ENCODE results near the gene PTPRR. TPM values are rescaled to one million over a fixed set of nuclear protein-coding genes. Genes with fewer than 3 reads are reported as not detected.

PTPRR gene
- total RNA-seq, 1 donor from 2014 or later: not detected

DNA sequence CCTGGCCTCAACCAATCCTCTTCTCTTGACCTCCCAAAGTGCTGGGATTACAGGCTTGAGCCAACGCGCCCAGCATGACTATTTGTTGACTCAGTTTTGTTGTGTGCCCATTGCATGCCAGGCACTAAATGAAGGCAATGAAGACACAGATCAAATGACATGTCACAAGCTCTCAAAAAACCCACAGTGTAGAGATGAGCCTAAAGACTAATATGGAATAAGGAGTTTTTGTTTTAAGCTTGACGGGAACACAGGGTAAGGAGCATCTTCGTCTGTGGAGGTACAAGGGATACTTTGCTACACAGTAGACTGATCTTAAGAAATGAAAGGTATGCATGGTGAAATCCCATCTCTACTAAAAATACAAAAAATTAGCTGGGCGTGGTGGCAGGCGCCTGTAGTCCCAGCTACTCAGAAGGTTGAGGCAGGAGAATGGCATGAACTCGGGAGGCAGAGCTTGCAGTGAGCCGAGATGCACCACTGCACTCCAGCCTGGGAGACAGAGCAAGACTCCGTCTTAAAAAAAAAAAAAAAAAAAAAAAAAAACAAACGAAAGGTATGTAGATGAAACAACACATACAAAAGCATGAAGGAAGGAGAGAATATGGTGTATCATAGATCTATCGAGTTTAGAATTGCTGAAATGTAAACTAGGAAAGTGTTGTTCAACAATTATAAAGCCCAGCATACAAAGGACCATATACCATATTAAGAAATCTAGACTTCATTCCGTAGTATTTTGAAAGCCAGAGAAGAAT lies 161.2 kb downstream of the PTPRR start:
- no peaks in the 10 kb centered on the region for H3K36me3 Mint-ChIP-seq (ENCODE audit: low read depth)

DNA sequence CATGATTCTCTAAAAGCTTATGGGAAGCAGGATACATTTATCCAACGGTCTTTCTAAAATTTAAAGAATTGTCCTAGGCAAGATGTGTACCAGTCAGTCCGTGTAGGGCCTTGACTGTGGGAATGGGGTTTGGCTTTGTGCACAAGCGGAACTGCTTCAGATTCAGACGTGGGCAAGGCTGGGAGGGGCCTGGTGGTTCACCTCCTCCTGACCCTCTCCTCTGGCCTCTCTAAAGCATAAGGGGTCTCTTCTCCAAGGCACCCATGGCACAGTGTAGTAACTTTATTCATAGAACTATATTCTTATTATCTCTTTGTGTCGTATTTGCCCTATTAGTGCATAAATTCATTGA lies 162.1 kb downstream of the PTPRR start:
- Mint-ChIP-seq H3K4me3 (no peak overlapping the region), H3K27ac (no peak overlapping the region), H3K36me3 (ENCODE audit: low read depth) (no peaks in the 10 kb centered on the region), H3K27me3 (ENCODE audit: insufficient read depth) (peaks cover 2% of the 10 kb centered on the region), H3K9me3 (no peaks in the 10 kb centered on the region), H3K4me1 (ENCODE audit: low read depth) (no peaks in the 10 kb centered on the region)
- intact Hi-C loops (cut with micrococcal nuclease): no loop called here
- no peak for DNase-seq (ENCODE audit: low spot score)

More for the DNA sequence above, 161.2 kb downstream of the PTPRR start:
- DNase-seq (ENCODE audit: low spot score): no peak
- peaks cover 2% of the 10 kb centered on the region for H3K27me3 Mint-ChIP-seq (ENCODE audit: insufficient read depth)
- no peak overlapping the region for H3K27ac Mint-ChIP-seq
- no peaks in the 10 kb centered on the region for H3K4me1 Mint-ChIP-seq (ENCODE audit: low read depth)
- no peak overlapping the region for H3K4me3 Mint-ChIP-seq
- intact Hi-C loops (cut with micrococcal nuclease): no loop called here
- no peaks in the 10 kb centered on the region for H3K9me3 Mint-ChIP-seq

DNA sequence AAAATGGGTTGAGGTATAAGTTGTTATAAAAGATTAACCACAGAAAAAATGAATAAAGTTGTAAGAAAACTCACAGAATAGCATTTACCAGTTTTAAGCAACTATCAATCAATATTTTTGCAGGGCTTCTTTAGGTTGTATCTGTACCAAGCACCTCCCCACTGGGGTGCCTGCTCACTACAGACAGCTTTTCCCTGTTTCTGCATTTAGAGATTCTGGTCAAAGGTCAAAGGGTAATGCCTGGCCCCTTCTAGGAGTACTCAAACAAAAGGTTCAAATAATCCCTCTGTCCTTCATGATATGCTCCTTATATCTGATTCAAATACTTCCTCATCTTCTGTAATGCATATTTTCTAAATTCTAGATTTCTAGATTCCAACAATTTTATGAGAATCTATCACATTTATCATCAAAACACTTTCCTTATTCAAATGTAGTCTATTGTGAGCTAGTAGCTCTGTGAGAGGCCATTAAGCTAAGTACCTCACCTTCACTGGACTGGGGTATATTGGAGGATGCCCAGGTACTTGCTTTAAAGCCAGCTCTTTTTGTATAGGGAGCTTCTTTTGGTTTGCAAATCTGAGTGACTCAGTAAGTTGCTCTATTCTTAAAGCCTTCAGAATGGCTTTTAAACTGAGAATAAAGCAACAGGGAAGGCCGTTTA lies 162.6 kb downstream of the PTPRR start:
- Mint-ChIP-seq H3K27ac (no peak overlapping the region), H3K4me1 (ENCODE audit: low read depth) (no peaks in the 10 kb centered on the region), H3K9me3 (no peaks in the 10 kb centered on the region), H3K4me3 (no peak overlapping the region), H3K27me3 (ENCODE audit: insufficient read depth) (peaks cover 2% of the 10 kb centered on the region), H3K36me3 (ENCODE audit: low read depth) (no peaks in the 10 kb centered on the region)
- no peak for DNase-seq (ENCODE audit: low spot score)
- intact Hi-C loops (cut with micrococcal nuclease): no loop called here

DNA sequence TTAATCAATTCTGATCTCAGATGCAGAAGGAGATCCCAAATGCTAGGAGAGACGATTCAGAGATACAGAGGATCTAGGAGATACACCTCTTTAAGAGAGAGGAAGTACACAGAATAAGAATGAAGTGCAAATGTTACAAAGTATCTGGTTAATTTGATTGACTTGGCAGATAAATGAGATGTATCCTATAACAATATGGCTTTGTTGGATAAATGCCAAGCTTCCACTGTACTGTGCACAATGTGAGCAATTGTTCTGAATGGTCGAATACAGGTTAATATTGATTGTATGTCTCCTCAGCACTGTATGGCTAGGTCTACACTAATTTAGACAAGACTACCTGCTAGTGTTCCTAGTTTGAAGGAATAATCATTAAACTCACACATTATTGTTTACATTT lies 163.7 kb downstream of the PTPRR start:
- H3K36me3 Mint-ChIP-seq (ENCODE audit: low read depth): no peaks in the 10 kb centered on the region
- H3K9me3 Mint-ChIP-seq: no peaks in the 10 kb centered on the region
- H3K27me3 Mint-ChIP-seq (ENCODE audit: insufficient read depth): no peaks in the 10 kb centered on the region
- no peak overlapping the region for H3K27ac Mint-ChIP-seq
- H3K4me1 Mint-ChIP-seq (ENCODE audit: low read depth): no peaks in the 10 kb centered on the region
- intact Hi-C loops (cut with micrococcal nuclease): no loop called here
- no peak for DNase-seq (ENCODE audit: low spot score)
- H3K4me3 Mint-ChIP-seq: no peak overlapping the region

DNA sequence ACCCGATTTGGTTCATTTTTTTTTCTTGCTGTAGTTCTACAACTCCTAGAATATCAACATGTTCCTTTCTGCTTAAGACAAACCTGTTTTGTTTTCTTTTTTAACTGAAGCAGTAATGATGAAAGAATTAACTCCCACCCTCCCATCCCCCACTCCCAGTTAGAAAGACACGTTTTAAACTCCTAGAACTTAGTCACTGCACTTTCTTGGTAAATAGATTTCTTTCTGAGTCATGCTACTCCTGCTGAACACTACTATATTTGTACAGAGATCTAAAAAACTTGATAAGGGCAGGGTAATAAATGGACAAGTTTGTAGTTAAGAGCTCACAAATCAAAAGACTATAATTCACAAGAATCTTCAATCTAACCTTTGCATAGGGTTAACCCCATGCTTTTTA lies 164.4 kb downstream of the PTPRR start:
- no peaks in the 10 kb centered on the region for H3K36me3 Mint-ChIP-seq (ENCODE audit: low read depth)

DNA sequence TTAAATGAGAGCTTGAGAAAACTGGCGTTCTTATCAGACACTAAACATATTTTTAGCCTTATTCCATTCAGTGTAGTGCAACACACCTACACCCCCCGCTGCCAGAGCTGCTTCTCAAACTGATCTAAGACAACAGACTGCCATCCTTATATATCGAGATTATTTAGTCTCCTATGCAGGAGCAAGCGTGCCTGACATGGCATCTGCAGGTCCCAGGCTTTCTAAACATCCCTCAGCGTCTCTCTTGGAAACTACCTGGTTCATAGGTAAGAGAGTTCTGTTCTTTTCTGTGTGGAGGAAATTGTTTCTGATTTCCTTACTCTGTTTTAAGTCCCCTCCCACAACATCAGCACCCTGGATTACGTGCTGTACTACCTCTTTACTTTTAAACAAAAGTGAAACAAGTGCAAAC lies 166.2 kb downstream of the PTPRR start:
- H3K4me3 Mint-ChIP-seq: no peak overlapping the region
- no peak overlapping the region for H3K27ac Mint-ChIP-seq
- H3K36me3 Mint-ChIP-seq (ENCODE audit: low read depth): no peaks in the 10 kb centered on the region
- DNase-seq (ENCODE audit: low spot score): no peak
- no peaks in the 10 kb centered on the region for H3K4me1 Mint-ChIP-seq (ENCODE audit: low read depth)
- no peaks in the 10 kb centered on the region for H3K9me3 Mint-ChIP-seq
- intact Hi-C loops (cut with micrococcal nuclease): no loop called here
- H3K27me3 Mint-ChIP-seq (ENCODE audit: insufficient read depth): no peaks in the 10 kb centered on the region

More for the DNA sequence above, 164.4 kb downstream of the PTPRR start:
- Mint-ChIP-seq H3K9me3 (no peaks in the 10 kb centered on the region), H3K27ac (no peak overlapping the region), H3K4me1 (ENCODE audit: low read depth) (no peaks in the 10 kb centered on the region), H3K27me3 (ENCODE audit: insufficient read depth) (no peaks in the 10 kb centered on the region), H3K4me3 (no peak overlapping the region)
- intact Hi-C loops (cut with micrococcal nuclease): no loop called here
- no peak for DNase-seq (ENCODE audit: low spot score)

DNA sequence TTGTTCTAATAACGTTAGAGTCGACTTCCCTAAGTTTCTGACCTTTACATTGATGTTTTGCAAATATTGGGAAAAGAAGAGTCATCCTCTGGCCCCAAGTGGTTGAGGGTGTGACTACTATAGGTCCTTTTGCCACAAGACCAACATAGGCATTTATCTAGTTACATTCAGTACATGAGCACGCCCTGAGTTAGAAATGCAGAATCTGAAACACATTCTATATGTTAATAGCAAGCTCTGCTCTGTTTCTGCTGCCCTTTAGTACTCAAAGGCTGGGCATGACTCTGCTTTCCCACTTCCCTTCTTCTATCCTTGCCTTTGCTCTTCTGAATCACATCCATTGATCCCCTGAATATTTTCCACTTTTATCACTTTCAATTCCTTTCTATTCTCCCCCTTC lies 168.2 kb downstream of the PTPRR start:
- intact Hi-C loops (cut with micrococcal nuclease): no loop called here
- no peak for DNase-seq (ENCODE audit: low spot score)
- H3K27me3 Mint-ChIP-seq (ENCODE audit: insufficient read depth): no peaks in the 10 kb centered on the region
- no peaks in the 10 kb centered on the region for H3K36me3 Mint-ChIP-seq (ENCODE audit: low read depth)
- H3K27ac Mint-ChIP-seq: no peak overlapping the region
- H3K4me3 Mint-ChIP-seq: no peak overlapping the region
- H3K4me1 Mint-ChIP-seq (ENCODE audit: low read depth): no peaks in the 10 kb centered on the region
- no peaks in the 10 kb centered on the region for H3K9me3 Mint-ChIP-seq

DNA sequence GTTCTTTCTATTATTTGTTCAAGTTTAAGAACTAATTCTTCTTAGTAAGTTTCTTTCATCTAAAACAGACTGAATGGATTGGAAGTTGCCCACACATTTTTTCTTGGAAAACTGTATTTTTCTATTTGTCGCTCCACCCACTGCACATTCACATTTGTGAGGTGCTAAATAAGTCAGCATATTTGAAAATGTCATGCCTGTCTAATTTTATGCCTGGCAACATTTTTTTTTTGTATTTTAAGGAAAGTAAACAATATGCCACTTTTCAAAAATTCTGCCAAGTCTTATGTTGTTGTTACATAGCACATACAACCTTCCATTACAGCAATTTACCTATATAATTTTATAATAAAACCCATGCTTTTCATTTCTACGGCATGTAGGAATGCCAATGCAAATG lies 170.6 kb downstream of the PTPRR start:
- Mint-ChIP-seq H3K4me1 (ENCODE audit: low read depth) (no peaks in the 10 kb centered on the region), H3K27me3 (ENCODE audit: insufficient read depth) (no peaks in the 10 kb centered on the region), H3K36me3 (ENCODE audit: low read depth) (no peaks in the 10 kb centered on the region), H3K27ac (no peak overlapping the region), H3K4me3 (no peak overlapping the region), H3K9me3 (no peaks in the 10 kb centered on the region)
- intact Hi-C loops (cut with micrococcal nuclease): no loop called here
- no peak for DNase-seq (ENCODE audit: low spot score)

DNA sequence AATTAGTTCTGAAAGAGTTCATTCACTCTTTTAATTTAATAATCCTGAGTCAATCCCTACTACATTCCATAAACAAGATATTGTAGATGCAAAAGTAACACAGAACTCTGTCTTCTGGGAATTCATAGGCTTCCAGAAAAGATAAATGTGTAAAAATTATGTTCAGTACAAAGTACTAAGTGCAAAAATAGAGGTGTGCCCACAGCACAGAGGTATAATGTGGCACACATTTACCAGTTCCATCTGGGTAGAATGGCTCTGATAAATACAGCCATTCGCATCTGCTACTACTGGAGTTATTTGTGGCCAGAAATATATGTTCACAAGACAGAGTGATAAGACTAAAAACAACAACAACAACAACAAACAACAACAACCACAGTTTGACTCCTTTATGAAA lies 171.7 kb downstream of the PTPRR start:
- Mint-ChIP-seq H3K27ac (no peak overlapping the region), H3K27me3 (ENCODE audit: insufficient read depth) (no peaks in the 10 kb centered on the region), H3K4me1 (ENCODE audit: low read depth) (no peaks in the 10 kb centered on the region), H3K9me3 (no peaks in the 10 kb centered on the region), H3K36me3 (ENCODE audit: low read depth) (no peaks in the 10 kb centered on the region), H3K4me3 (no peak overlapping the region)
- no peak for DNase-seq (ENCODE audit: low spot score)
- intact Hi-C loops (cut with micrococcal nuclease): no loop called here

DNA sequence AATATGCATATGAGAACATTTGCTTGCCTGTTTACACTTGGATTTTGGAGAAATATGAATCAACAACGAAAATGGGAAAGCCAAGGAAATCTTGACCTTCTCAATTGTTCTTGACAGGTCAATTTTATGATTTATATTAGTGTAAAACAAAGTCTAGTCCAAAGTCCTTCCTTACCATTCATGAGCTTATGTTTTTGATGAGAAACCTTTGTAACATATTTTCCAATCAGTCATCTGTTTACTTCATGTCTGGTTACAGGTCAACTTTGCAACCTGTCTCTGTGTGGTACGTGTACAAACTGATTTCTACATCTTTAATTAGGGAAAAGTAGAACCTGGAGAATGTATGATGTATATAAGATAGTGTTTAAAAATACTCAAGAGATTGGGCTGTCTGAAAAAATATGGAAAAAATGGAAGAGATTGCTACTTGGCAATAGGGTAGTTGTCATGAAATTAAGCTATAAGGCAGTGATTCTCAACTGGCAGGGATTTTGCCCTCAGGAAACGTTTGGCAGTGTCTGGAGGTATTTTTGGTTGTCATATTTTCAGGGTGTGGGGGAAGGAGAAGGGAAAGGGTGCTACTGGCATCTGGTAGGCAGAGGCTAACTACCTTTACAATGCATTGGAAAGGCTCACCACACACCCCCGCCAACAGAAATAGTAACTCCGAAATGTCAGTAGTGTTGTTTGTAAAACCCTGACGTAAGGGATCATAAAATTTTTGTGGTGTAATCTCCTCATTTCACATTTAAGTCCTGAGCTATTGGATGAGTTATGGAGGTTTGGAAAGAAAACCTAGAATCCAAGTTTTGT lies 172.9 kb downstream of the PTPRR start:
- intact Hi-C loops (cut with micrococcal nuclease): no loop called here
- no peak overlapping the region for H3K4me3 Mint-ChIP-seq
- DNase-seq (ENCODE audit: low spot score): no peak
- no peaks in the 10 kb centered on the region for H3K27me3 Mint-ChIP-seq (ENCODE audit: insufficient read depth)
- no peaks in the 10 kb centered on the region for H3K9me3 Mint-ChIP-seq
- H3K36me3 Mint-ChIP-seq (ENCODE audit: low read depth): no peaks in the 10 kb centered on the region
- no peak overlapping the region for H3K27ac Mint-ChIP-seq
- no peaks in the 10 kb centered on the region for H3K4me1 Mint-ChIP-seq (ENCODE audit: low read depth)

DNA sequence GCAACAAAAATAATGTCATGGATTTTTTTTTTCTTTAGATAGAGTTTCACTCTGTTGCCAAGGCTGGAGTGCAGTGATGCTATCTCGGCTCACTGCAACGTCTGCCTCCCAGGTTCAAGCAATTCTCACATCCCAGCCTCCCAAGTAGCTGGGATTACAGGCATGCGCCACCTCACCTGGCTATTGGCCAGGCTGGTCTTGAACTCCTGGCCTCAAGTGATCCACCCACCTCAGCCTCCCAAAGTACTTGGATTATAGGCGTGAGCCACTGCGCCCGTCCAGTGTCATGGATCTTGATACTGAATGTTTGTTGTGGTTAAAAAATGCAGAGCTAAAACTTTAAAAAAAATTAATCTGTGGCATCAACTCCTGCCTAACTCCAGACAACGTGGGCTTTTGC lies 175.5 kb downstream of the PTPRR start:
- H3K9me3 Mint-ChIP-seq: no peaks in the 10 kb centered on the region
- no peak for DNase-seq (ENCODE audit: low spot score)
- H3K36me3 Mint-ChIP-seq (ENCODE audit: low read depth): no peaks in the 10 kb centered on the region
- no peaks in the 10 kb centered on the region for H3K4me1 Mint-ChIP-seq (ENCODE audit: low read depth)
- no peak overlapping the region for H3K27ac Mint-ChIP-seq
- intact Hi-C loops (cut with micrococcal nuclease): no loop called here
- no peaks in the 10 kb centered on the region for H3K27me3 Mint-ChIP-seq (ENCODE audit: insufficient read depth)
- no peak overlapping the region for H3K4me3 Mint-ChIP-seq

DNA sequence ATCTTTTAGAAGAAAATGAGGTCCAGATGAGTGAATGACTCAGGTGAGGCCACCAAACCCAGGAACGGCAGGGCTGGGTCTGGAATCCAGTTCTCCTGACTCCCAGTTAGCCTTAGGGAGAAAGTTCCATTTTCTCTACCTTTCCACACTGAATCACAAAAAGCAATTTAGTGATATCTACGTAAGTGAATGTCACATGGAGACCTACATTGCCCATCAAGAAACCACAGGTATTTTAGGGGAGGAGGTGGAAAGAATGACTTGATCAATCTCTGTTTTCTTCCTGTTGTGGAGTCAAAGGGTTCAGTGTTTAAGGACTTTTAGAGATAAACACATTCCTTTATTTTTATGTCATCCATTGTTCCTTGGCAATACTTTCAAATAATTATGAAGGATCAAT lies 176.4 kb downstream of the PTPRR start:
- H3K27ac Mint-ChIP-seq: no peak overlapping the region
- DNase-seq (ENCODE audit: low spot score): no peak
- no peaks in the 10 kb centered on the region for H3K36me3 Mint-ChIP-seq (ENCODE audit: low read depth)
- intact Hi-C loops (cut with micrococcal nuclease): no loop called here
- H3K4me1 Mint-ChIP-seq (ENCODE audit: low read depth): no peaks in the 10 kb centered on the region
- H3K27me3 Mint-ChIP-seq (ENCODE audit: insufficient read depth): no peaks in the 10 kb centered on the region
- no peak overlapping the region for H3K4me3 Mint-ChIP-seq
- H3K9me3 Mint-ChIP-seq: no peaks in the 10 kb centered on the region

DNA sequence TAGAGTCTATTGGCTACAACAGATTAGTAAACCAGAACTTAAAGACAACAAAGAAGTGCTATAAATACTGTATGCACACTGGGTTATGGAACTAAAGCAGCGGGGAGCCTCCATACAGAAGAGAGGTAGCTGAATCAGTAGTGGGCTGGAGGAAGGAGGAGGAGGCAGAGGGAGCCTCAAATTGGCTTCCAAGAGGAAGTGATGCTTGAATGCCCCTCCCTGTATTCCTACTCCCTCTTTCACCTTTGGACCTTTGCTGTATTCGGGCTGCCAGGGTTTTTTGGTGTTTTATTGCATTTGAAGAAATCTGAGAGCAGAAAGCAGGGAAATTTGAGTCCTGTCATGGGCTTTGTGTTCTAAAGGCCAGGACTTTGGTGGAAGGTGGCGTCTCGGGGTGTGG lies 179.3 kb downstream of the PTPRR start:
- no peaks in the 10 kb centered on the region for H3K27me3 Mint-ChIP-seq (ENCODE audit: insufficient read depth)
- H3K27ac Mint-ChIP-seq: no peak overlapping the region
- H3K4me1 Mint-ChIP-seq (ENCODE audit: low read depth): no peaks in the 10 kb centered on the region
- no peaks in the 10 kb centered on the region for H3K36me3 Mint-ChIP-seq (ENCODE audit: low read depth)
- intact Hi-C loops (cut with micrococcal nuclease): no loop called here
- DNase-seq (ENCODE audit: low spot score): no peak
- no peaks in the 10 kb centered on the region for H3K9me3 Mint-ChIP-seq
- H3K4me3 Mint-ChIP-seq: no peak overlapping the region
